Ramos (cell line): Measurements from ENCODE around the gene NR4A3.
"Not testable (repeated sequence)": the region's sequence is repeated elsewhere in the genome, so short reads cannot be mapped to it uniquely, and the experiment has no call there.

Source experiments
- in situ Hi-C: fragments of 300-500 bp; cut with MboI; formaldehyde crosslinking; loops from one replicate; pipeline ENCODE4 v1.14.3; 2022; ENCODE audit warnings: low sequenced_read_pairs; ENCODE audit not compliant: unreplicated experiment

The NR4A3 gene

GRCh38 chr9:99828417-99829176 lies 6.9 kb downstream of the NR4A3 start:
- in situ Hi-C loops = no loop called here

GRCh38 chr9:99831857-99832557 lies 10.3 kb downstream of the NR4A3 start:
- in situ Hi-C loops = no loop called here

- in situ Hi-C loops = no loop called here
Observed at GRCh38 chr9:99832558-99832864, 10.8 kb downstream of the NR4A3 start.

DNA sequence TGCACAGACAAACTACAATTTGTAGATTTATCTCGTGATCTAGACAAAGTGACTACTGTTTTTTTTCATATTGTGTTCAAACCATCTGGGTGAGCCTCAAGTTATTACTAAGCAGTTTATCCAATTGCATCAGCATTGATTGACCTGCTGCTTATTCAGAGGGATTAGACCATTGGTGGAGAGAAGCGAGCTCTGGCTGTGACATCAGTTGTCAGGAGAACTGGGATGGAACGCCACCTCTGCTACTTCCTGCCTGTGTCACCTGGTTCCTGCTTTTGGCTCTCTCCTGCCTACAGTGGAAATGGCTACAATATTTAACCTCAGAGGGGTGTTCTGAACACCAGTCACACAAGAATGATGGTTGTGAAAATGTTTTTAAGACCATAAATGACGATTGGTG lies 12.1 kb downstream of the NR4A3 start:
- in situ Hi-C loops = no loop called here

GRCh38 chr9:99834474-99834873 lies 12.8 kb downstream of the NR4A3 start:
- in situ Hi-C loops = no loop called here

DNA sequence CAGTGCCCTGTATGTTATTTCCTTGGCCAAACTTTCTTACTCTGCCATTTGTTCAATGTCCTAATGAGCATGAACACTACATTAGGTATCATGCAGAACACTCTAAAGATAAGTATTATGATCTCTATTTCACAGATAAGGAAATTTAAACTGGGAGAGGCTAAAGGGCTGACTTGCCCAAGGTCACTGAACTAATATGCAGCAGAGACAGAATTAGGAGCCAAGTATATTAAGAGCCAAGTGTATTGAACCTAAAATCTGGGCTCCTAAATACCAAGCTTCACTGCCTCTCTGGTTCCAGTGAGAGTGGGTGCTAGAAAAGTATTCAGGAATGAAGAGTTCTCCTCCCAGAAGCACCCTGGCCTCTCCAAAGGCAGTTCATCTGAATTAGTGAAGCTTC lies 13.5 kb downstream of the NR4A3 start:
- in situ Hi-C loops = no loop called here

GRCh38 chr9:99835581-99835980 lies 13.9 kb downstream of the NR4A3 start:
- in situ Hi-C loops = no loop called here

GRCh38 chr9:99840072-99840471 lies 18.4 kb downstream of the NR4A3 start:
- in situ Hi-C loops = no loop called here

DNA sequence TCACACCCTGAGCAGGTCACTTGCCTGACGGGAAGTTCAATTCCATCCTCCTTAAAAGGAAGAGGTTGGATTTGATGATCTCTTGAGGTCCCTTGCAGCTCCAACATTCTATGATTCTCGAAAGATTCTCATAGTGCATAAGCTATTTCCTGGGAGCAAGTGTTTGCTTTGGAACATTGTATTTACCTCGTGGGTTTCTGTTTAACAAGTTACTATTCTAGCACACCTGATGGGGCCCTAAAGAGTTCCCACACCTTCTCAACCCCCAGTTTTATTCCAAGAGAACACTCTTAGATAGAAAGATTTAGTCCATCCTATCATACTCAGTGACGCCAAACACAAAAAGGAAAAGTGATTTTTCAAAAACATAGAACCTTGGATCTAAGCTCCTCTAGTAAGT lies 23.4 kb downstream of the NR4A3 start:
- in situ Hi-C loops = no loop called here

GRCh38 chr9:99848447-99848846 lies 26.8 kb downstream of the NR4A3 start:
- in situ Hi-C loops = no loop called here

GRCh38 chr9:99850736-99851499 lies 29.2 kb downstream of the NR4A3 start:
- in situ Hi-C loops = no loop called here

GRCh38 chr9:99851500-99851822 lies 29.8 kb downstream of the NR4A3 start:
- in situ Hi-C loops = no loop called here

DNA sequence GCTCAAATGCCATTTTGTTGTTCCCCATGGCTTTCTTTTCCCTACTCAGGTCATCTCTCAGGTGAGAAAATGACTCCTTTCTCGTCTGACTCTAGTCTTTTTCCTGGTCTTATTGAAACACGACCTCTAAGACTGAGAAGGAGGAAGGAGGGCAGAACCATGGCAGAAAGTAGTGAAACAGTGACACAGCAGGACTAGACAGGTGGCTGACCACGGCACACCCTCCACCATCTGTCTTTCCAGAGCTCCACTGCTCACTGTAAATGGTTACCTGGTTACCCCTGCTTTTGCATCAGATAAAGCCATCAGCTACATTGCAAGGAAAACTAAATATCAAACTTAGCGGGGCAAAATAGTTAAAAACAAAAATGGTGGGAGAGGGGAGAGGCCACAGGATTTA lies 30.9 kb downstream of the NR4A3 start:
- in situ Hi-C loops = no loop called here

GRCh38 chr9:99855467-99856176 lies 33.9 kb downstream of the NR4A3 start:
- in situ Hi-C loops = no loop called here

- in situ Hi-C loops = not testable (repeated sequence)
Observed at GRCh38 chr9:99857576-99857975, 35.9 kb downstream of the NR4A3 start.

GRCh38 chr9:99858087-99858486 lies 36.4 kb downstream of the NR4A3 start:
- in situ Hi-C loops = no loop called here

DNA sequence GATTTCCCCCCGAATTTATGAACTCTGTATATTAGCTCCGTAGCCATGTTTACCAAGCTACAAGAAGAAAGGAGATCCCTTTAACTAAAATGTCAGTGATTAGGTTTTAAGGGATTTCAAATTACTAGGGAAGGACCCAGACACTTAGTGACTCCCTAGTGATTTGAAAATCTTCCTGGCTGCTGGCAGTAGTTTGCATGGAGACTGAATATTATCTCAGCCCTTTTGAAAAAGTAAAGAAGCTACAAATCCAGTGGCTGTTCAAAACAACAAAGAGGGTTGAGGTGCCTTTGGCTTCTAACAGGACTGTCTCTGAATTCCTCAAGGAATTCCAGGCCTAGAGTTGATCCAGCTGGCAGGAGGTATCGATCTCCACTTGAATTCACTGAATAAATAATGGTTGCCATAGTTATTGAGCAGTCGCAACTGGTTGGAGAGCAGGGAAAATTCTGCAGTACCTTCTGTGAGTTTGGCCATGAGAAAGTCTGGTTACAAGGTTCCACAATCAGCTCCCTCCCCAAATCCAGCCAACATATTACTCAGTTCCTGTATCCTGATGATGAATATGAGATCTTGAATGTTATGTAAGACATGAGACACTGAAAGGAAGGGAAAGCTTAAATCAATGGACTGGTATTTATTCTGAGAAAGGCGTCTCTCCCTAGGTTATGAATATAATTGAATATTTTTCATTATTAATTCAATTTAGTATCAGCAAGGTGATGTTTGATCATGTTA lies 37.7 kb downstream of the NR4A3 start:
- in situ Hi-C loops = no loop called here

GRCh38 chr9:99860266-99860665 lies 38.6 kb downstream of the NR4A3 start:
- in situ Hi-C loops = no loop called here

DNA sequence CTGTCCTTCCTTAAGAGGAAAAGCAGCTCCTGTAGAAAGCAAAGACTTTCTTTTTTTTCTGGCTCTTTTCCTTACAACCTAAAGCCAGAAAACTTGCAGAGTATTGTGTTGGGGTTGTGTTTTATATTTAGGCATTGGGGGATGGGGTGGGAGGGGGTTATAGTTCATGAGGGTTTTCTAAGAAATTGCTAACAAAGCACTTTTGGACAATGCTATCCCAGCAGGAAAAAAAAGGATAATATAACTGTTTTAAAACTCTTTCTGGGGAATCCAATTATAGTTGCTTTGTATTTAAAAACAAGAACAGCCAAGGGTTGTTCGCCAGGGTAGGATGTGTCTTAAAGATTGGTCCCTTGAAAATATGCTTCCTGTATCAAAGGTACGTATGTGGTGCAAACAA lies 42.3 kb downstream of the NR4A3 start:
- in situ Hi-C loops = no loop called here

DNA sequence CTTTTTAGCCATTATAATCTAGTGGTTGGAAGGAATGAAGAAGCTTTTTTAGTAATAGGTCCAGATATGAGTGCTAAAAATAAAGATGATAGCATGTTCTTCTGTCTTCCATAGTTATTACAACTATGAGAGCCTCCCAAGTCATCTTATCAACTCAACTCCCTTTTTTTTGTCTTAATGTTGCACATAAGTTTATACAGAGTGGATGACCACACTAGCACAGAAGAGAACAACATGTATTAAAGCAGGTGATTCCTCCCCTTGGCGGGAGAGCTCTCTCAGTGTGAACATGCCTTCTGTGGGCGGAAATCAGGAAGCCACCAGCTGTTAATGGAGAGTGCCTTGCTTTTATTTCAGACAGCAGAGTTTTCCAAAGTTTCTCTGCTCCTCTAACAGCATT lies 44.7 kb downstream of the NR4A3 start:
- in situ Hi-C loops = no loop called here
